ENCODE results near the gene PTBP3. TPM values are rescaled to one million over a fixed set of nuclear protein-coding genes. Genes with fewer than 3 reads are reported as not detected.

The PTBP3 gene
- total and polyA plus RNA-seq, 2 of the 13 experiments (the other 11 are each of a cell fraction or from before 2014, with no cell fraction given): 52.8 to 61.1 TPM

DNA sequence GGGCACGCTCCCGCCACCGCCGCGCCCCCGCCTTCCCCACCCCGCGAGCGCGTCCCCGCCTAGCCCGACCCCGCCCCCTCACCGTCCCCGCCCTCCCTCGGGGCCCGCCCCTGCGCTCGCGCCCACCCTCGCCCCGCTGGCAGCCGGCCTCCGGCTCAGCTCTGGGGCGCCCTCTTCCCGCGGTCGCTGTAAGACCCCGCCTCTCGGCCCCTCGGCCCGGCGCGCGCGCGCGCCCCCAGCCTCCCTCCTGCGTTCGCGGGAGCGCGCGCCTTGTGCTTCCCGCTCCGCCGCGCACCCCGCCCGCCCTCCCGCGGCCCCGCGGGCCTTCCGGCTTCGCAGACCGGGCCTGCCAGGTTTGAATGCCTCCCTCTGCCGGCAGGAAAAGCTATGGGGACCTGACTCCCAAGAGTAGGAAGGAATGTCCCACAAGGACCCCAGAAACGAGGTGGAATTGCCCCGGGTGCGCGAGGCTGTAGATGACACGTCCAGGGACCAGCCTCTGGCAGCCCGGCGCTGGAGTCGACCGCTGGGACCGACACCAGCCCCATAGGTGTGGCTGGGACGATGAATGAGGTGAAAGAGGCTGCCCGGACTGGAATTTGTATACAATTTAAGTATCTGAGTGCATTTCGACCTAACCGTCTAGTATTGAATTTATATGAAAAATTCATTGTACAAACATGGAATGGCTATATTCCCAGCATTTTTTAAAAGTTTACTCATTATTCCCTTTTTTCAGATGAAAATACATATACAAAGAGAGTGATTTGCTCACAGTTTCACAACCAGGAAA, 416 bp upstream of the PTBP3 start (continued):
- TF ChIP-seq, protein P1, sequence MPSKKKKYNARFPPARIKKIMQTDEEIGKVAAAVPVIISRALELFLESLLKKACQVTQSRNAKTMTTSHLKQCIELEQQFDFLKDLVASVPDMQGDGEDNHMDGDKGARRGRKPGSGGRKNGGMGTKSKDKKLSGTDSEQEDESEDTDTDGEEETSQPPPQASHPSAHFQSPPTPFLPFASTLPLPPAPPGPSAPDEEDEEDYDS (CRISPR knock-in tag; IDR thresholded peaks at IDR 0.05): 0 out of 2 replicates have a peak, but pooled peaks have one; percentile 1
- TF ChIP-seq TEAD2 (CRISPR knock-in tag; IDR thresholded peaks at IDR 0.05): no peak
- peak; percentile 44 for TF ChIP-seq CBX1 (IDR thresholded peaks at IDR 0.05; ENCODE audit: low read depth)
- TF ChIP-seq ZKSCAN8 (CRISPR knock-in tag; IDR thresholded peaks at IDR 0.05; ENCODE audit: borderline replicate concordance): peak; percentile 35; the same call in 1 of the 2 replicates
- TF ChIP-seq, protein P2, sequence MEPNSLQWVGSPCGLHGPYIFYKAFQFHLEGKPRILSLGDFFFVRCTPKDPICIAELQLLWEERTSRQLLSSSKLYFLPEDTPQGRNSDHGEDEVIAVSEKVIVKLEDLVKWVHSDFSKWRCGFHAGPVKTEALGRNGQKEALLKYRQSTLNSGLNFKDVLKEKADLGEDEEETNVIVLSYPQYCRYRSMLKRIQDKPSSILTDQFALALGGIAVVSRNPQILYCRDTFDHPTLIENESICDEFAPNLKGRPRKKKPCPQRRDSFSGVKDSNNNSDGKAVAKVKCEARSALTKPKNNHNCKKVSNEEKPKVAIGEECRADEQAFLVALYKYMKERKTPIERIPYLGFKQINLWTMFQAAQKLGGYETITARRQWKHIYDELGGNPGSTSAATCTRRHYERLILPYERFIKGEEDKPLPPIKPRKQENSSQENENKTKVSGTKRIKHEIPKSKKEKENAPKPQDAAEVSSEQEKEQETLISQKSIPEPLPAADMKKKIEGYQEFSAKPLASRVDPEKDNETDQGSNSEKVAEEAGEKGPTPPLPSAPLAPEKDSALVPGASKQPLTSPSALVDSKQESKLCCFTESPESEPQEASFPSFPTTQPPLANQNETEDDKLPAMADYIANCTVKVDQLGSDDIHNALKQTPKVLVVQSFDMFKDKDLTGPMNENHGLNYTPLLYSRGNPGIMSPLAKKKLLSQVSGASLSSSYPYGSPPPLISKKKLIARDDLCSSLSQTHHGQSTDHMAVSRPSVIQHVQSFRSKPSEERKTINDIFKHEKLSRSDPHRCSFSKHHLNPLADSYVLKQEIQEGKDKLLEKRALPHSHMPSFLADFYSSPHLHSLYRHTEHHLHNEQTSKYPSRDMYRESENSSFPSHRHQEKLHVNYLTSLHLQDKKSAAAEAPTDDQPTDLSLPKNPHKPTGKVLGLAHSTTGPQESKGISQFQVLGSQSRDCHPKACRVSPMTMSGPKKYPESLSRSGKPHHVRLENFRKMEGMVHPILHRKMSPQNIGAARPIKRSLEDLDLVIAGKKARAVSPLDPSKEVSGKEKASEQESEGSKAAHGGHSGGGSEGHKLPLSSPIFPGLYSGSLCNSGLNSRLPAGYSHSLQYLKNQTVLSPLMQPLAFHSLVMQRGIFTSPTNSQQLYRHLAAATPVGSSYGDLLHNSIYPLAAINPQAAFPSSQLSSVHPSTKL (CRISPR knock-in tag; IDR thresholded peaks at IDR 0.05): 0 out of 2 replicates have a peak, but pooled peaks have one; percentile 26
- TF ChIP-seq ZNF329 (CRISPR knock-in tag; IDR thresholded peaks at IDR 0.05; ENCODE audit: low read depth): no peak
- TF ChIP-seq, protein P3, sequence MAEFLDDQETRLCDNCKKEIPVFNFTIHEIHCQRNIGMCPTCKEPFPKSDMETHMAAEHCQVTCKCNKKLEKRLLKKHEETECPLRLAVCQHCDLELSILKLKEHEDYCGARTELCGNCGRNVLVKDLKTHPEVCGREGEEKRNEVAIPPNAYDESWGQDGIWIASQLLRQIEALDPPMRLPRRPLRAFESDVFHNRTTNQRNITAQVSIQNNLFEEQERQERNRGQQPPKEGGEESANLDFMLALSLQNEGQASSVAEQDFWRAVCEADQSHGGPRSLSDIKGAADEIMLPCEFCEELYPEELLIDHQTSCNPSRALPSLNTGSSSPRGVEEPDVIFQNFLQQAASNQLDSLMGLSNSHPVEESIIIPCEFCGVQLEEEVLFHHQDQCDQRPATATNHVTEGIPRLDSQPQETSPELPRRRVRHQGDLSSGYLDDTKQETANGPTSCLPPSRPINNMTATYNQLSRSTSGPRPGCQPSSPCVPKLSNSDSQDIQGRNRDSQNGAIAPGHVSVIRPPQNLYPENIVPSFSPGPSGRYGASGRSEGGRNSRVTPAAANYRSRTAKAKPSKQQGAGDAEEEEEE (CRISPR knock-in tag; IDR thresholded peaks at IDR 0.05; ENCODE audit: borderline replicate concordance): no peak
- TF ChIP-seq REPIN1 (CRISPR knock-in tag; IDR thresholded peaks at IDR 0.05; ENCODE audit: borderline replicate concordance, low read depth): no peak
- TF ChIP-seq ZNF564 (CRISPR knock-in tag; IDR thresholded peaks at IDR 0.05): no peak
- no peak for TF ChIP-seq RFX5 (IDR thresholded peaks at IDR 0.05; ENCODE audit: low read depth, low read length)
- TF ChIP-seq NR3C1 (CRISPR knock-in tag; IDR thresholded peaks at IDR 0.05): no peak
- no peak for TF ChIP-seq ZNF331 (CRISPR knock-in tag; IDR thresholded peaks at IDR 0.05)
- no peak for TF ChIP-seq DNMT1 (CRISPR knock-in tag; IDR thresholded peaks at IDR 0.05)
- no peak for TF ChIP-seq ZNF44 (CRISPR knock-in tag; IDR thresholded peaks at IDR 0.05)
- TF ChIP-seq, protein P4, sequence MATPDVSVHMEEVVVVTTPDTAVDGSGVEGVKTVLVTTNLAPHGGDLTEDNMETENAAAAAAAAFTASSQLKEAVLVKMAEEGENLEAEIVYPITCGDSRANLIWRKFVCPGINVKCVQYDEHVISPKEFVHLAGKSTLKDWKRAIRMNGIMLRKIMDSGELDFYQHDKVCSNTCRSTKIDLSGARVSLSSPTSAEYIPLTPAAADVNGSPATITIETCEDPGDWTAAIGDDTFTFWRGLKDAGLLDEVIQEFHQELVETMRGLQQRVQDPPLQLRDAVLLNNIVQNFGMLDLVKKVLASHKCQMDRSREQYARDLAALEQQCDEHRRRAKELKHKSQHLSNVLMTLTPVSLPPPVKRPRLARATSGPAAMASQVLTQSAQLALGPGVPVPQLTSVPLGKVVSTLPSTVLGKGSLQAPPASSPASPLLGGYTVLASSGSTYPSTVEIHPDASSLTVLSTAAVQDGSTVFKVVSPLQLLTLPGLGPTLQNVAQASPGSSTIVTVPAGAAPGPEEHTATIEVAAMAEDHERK (CRISPR knock-in tag; IDR thresholded peaks at IDR 0.05; ENCODE audit: low read depth): no peak
- TF ChIP-seq MEIS1 (CRISPR knock-in tag; IDR thresholded peaks at IDR 0.05; ENCODE audit: borderline replicate concordance): no peak
- TF ChIP-seq HOXA9 (CRISPR knock-in tag; IDR thresholded peaks at IDR 0.05; ENCODE audit: borderline replicate concordance): no peak
- TF ChIP-seq ZNF552 (CRISPR knock-in tag; IDR thresholded peaks at IDR 0.05; ENCODE audit: borderline replicate concordance): no peak
- TF ChIP-seq SP4 (CRISPR knock-in tag; IDR thresholded peaks at IDR 0.05): peak; percentile 50; the same call in 1 of the 2 replicates
